GM03348 (cell line): ENCODE data around the gene STIMATE.

Source experiments
- DNase-seq: peaks from one replicate; pipeline ENCODE4 v3.0.0; 2012; ENCODE audit warnings: low spot score

Gene STIMATE

GRCh38 chr3:52897130-52898122, at the start of gene STIMATE:
STIMATE (minus strand) TSS chr3:52897548; CDS start chr3:52897450, 98 bp downstream.
- peak; percentile 99 for DNase-seq

GRCh38 chr3:52939600-52939999, 42.3 kb upstream of the STIMATE start:
- DNase-seq, result no peak

- DNase-seq, result peak; percentile 80
Measured at GRCh38 chr3:52934630-52935530, 37.5 kb upstream of the STIMATE start.

- no peak for DNase-seq
Measured at GRCh38 chr3:52931889-52932288, 34.5 kb upstream of the STIMATE start.

GRCh38 chr3:52931328-52931727, 34.0 kb upstream of the STIMATE start:
- DNase-seq, result no peak

GRCh38 chr3:52930748-52931147, 33.4 kb upstream of the STIMATE start:
- no peak for DNase-seq

- no peak for DNase-seq
Measured at GRCh38 chr3:52926554-52926953, 29.2 kb upstream of the STIMATE start.

GRCh38 chr3:52925405-52926313, 28.3 kb upstream of the STIMATE start:
- no peak for DNase-seq

GRCh38 chr3:52923963-52924362, 26.6 kb upstream of the STIMATE start:
- DNase-seq, result no peak

GRCh38 chr3:52920841-52921240, 23.5 kb upstream of the STIMATE start:
- no peak for DNase-seq

GRCh38 chr3:52917044-52917443, 19.7 kb upstream of the STIMATE start:
- no peak for DNase-seq

- DNase-seq, result no peak
Measured at GRCh38 chr3:52915294-52915693, 17.9 kb upstream of the STIMATE start.

GRCh38 chr3:52912885-52913731, 15.8 kb upstream of the STIMATE start:
- no peak for DNase-seq

GRCh38 chr3:52910823-52911222, 13.5 kb upstream of the STIMATE start:
- no peak for DNase-seq

GRCh38 chr3:52907497-52907896, 10.1 kb upstream of the STIMATE start:
- DNase-seq, result no peak

- DNase-seq, result no peak
Measured at GRCh38 chr3:52904552-52904951, 7.2 kb upstream of the STIMATE start.

- DNase-seq, result no peak
Measured at GRCh38 chr3:52904000-52904399, 6.7 kb upstream of the STIMATE start.

- DNase-seq, result no peak
Measured at GRCh38 chr3:52896613-52897012, 735 bp downstream of the STIMATE start.

- no peak for DNase-seq
Measured at GRCh38 chr3:52896151-52896550, 1.2 kb downstream of the STIMATE start.

GRCh38 chr3:52895418-52895817, 1.9 kb downstream of the STIMATE start:
- no peak for DNase-seq

GRCh38 chr3:52894756-52895155, 2.6 kb downstream of the STIMATE start:
- DNase-seq, result no peak
